H9 (cell line): Measurements from ENCODE around the gene DNAH5. TPM values are rescaled to one million over a fixed set of nuclear protein-coding genes. Genes with fewer than 3 reads are reported as not detected.

Experiments
- DNase-seq: peaks from one replicate; pipeline ENCODE4 v3.0.0-alpha.2; 2017
- H2AFZ ChIP-seq: one replicate; pipeline ENCODE4 v1.6.1; 2013; ENCODE audit warnings: mild to moderate bottlenecking, low read length, control low read depth, moderate library complexity
- H2AK5ac ChIP-seq: 2 replicates; pipeline ENCODE4 v1.6.1; 2013; ENCODE audit warnings: low read length, control low read depth, mixed read lengths; ENCODE audit not compliant: insufficient read length
- H2BK120ac ChIP-seq: one replicate; pipeline ENCODE4 v1.6.1; 2013; ENCODE audit warnings: low read depth, mild to moderate bottlenecking, low read length, control low read depth, inconsistent platforms; ENCODE audit not compliant: poor library complexity, severe bottlenecking
- H2BK12ac ChIP-seq: 2 replicates; pipeline ENCODE4 v1.6.1; 2013; ENCODE audit warnings: low read length, control low read depth, mixed read lengths, low read depth; ENCODE audit not compliant: insufficient read length
- H2BK15ac ChIP-seq: 2 replicates; pipeline ENCODE4 v1.6.1; 2013; ENCODE audit warnings: low read depth, low read length, control low read depth
- H2BK20ac ChIP-seq: one replicate; pipeline ENCODE4 v1.6.1; 2013; ENCODE audit warnings: low read depth, mild to moderate bottlenecking, low read length, control low read depth, inconsistent platforms; ENCODE audit not compliant: poor library complexity, severe bottlenecking
- H2BK5ac ChIP-seq: 2 replicates; pipeline ENCODE4 v1.6.1; 2013; ENCODE audit warnings: low read length, control low read depth, mixed read lengths; ENCODE audit not compliant: insufficient read length
- H3K14ac ChIP-seq: 2 replicates; pipeline ENCODE4 v1.6.1; 2013; ENCODE audit warnings: low read length, control low read depth; ENCODE audit not compliant: insufficient read depth
- H3K18ac ChIP-seq: 2 replicates; pipeline ENCODE4 v1.6.1; 2013; ENCODE audit warnings: low read depth, mild to moderate bottlenecking, mixed read lengths, low read length, control low read depth; ENCODE audit not compliant: insufficient read length
- H3K23ac ChIP-seq: 2 replicates; pipeline ENCODE4 v1.6.1; 2013; ENCODE audit warnings: low read length, control low read depth, mixed read lengths, low read depth; ENCODE audit not compliant: insufficient read length
- H3K23me2 ChIP-seq: 2 replicates; pipeline ENCODE4 v1.6.1; 2013; ENCODE audit warnings: low read depth, mild to moderate bottlenecking, mixed read lengths, low read length, control low read depth; ENCODE audit not compliant: insufficient read length, poor library complexity, severe bottlenecking
- H3K27ac ChIP-seq: 2 replicates; pipeline ENCODE4 v1.5.1; 2013; ENCODE audit warnings: low read length, control low read depth, mixed read lengths, low read depth; ENCODE audit not compliant: insufficient read length
- H3K27me3 ChIP-seq: 2 replicates; pipeline ENCODE4 v1.6.1; 2013; ENCODE audit warnings: low read length, control low read depth, inconsistent platforms; ENCODE audit not compliant: insufficient read depth
- H3K4ac ChIP-seq: 2 replicates; pipeline ENCODE4 v1.6.1; 2013; ENCODE audit warnings: low read depth, mild to moderate bottlenecking, control low read depth, inconsistent platforms, low read length, moderate library complexity
- H3K4me1 ChIP-seq: 2 replicates; pipeline ENCODE4 v1.6.1; 2013; ENCODE audit warnings: low read length, control low read depth, inconsistent platforms; ENCODE audit not compliant: insufficient read depth
- H3K4me2 ChIP-seq: 2 replicates; pipeline ENCODE4 v1.6.1; 2013; ENCODE audit warnings: low read length, control low read depth, mixed read lengths; ENCODE audit not compliant: insufficient read length, insufficient read depth
- H3K56ac ChIP-seq: 2 replicates; pipeline ENCODE4 v1.6.1; 2013; ENCODE audit warnings: low read depth, mild to moderate bottlenecking, mixed read lengths, low read length, control low read depth; ENCODE audit not compliant: insufficient read length
- H3K79me1 ChIP-seq: 2 replicates; pipeline ENCODE4 v1.6.1; 2013; ENCODE audit warnings: low read depth, mild to moderate bottlenecking, moderate library complexity, low read length, control low read depth, inconsistent platforms; ENCODE audit not compliant: insufficient read depth, poor library complexity, severe bottlenecking
- H3K79me2 ChIP-seq: 2 replicates; pipeline ENCODE4 v1.6.1; 2013; ENCODE audit warnings: low read length, control low read depth, inconsistent platforms; ENCODE audit not compliant: insufficient read depth
- H3K9ac ChIP-seq: 2 replicates; pipeline ENCODE4 v1.6.1; 2013; ENCODE audit warnings: low read length, control low read depth, mixed read lengths; ENCODE audit not compliant: insufficient read length; ENCODE audit errors: extremely low read depth
- H3K9me3 ChIP-seq: one replicate; pipeline ENCODE4 v1.6.1; 2013; ENCODE audit warnings: low read depth, low read length, inconsistent platforms; ENCODE audit not compliant: control insufficient read depth
- H3T11ph ChIP-seq: one replicate; pipeline ENCODE4 v1.6.1; 2013; ENCODE audit warnings: mild to moderate bottlenecking, low read length, control low read depth, inconsistent platforms
- H4K20me1 ChIP-seq: one replicate; pipeline ENCODE4 v1.6.1; 2013; ENCODE audit not compliant: control insufficient read depth, insufficient read length, insufficient read depth
- H4K5ac ChIP-seq: 2 replicates; pipeline ENCODE4 v1.6.1; 2013; ENCODE audit warnings: low read depth, mild to moderate bottlenecking, mixed read lengths, low read length, control low read depth; ENCODE audit not compliant: insufficient read length
- H4K8ac ChIP-seq: replicated peaks from 2 replicates; pipeline ENCODE4 v1.6.1; 2013; ENCODE audit warnings: low read length, control low read depth, mixed read lengths, low read depth; ENCODE audit not compliant: insufficient read length
- H4K91ac ChIP-seq: 2 replicates; pipeline ENCODE4 v1.6.1; 2013; ENCODE audit warnings: low read depth, mild to moderate bottlenecking, moderate library complexity, mixed read lengths, low read length, control low read depth; ENCODE audit not compliant: insufficient read length
- H3K27ac Mint-ChIP-seq, 3 experiments: 2 replicates in 2 of 3; 3 replicates in 1 of 3; pipeline ENCODE4 v1.8.0; 2020 to 2021; ENCODE audit warnings: mixed read lengths in 3 of 3, mild to moderate bottlenecking in 1 of 3, moderate library complexity in 1 of 3
- H3K27me3 Mint-ChIP-seq: 2 replicates; pipeline ENCODE4 v1.8.0; 2021; ENCODE audit warnings: low read depth, mild to moderate bottlenecking, moderate library complexity, mixed read lengths
- H3K36me3 Mint-ChIP-seq, 3 experiments: 2 replicates in 2 of 3; 3 replicates in 1 of 3; pipeline ENCODE4 v1.8.0; 2020 to 2021; ENCODE audit warnings: low read depth in 3 of 3, mixed read lengths in 3 of 3; ENCODE audit not compliant: insufficient read depth in 1 of 3
- H3K4me1 Mint-ChIP-seq, 2 experiments: 2 replicates each; pipeline ENCODE4 v1.8.0; 2020; ENCODE audit warnings: mixed read lengths in 2 of 2
- H3K4me3 Mint-ChIP-seq, 2 experiments: 2 replicates in 1 of 2; 3 replicates in 1 of 2; pipeline ENCODE4 v1.8.0; 2020 to 2021; ENCODE audit warnings: mild to moderate bottlenecking in 2 of 2, mixed read lengths in 2 of 2, moderate library complexity in 1 of 2
- H3K9me3 Mint-ChIP-seq, 2 experiments: 2 replicates in 1 of 2; 3 replicates in 1 of 2; pipeline ENCODE4 v1.8.0; 2020; ENCODE audit warnings: mild to moderate bottlenecking in 2 of 2, mixed read lengths in 2 of 2, moderate library complexity in 1 of 2
- CTCF ChIP-seq: fragments of 200-600 bp; sonication (generic); conservative IDR thresholded peaks from 3 replicates; pipeline ENCODE4 v1.8.0; 2021; ENCODE audit warnings: antibody characterized with exemption, mild to moderate bottlenecking
- WGBS: extraction: QIAGEN DNeasy Blood & Tissue Kit; methylation state at CpG from one replicate; pipeline ENCODE4 v1.1.7; 2013; ENCODE audit warnings: missing lambda C conversion rate, low lambda C conversion rate, mixed read lengths; ENCODE audit not compliant: insufficient read length; ENCODE audit errors: extremely low coverage; 5-methylcytosine and 5-hydroxymethylcytosine counted together
- total RNA-seq: library from RNA; stranded (reverse); gene quantifications from 2 replicates; pipeline ENCODE4 v1.2.1, GENCODE V29; 2021

The DNAH5 gene
- total RNA-seq, 1 experiment from 2014 or later, result 0.50 TPM

- H4K91ac ChIP-seq, result no peak overlapping the region
- no peak overlapping the region for H3K56ac ChIP-seq
- H3K4me2 ChIP-seq, result no peak overlapping the region
- no peak overlapping the region for H3K4me3 Mint-ChIP-seq
- no peaks in the 10 kb centered on the region for H3K9me3 Mint-ChIP-seq
- no peak overlapping the region for H2BK20ac ChIP-seq
- H2BK120ac ChIP-seq, result no peak overlapping the region
- H3K9ac ChIP-seq, result no peak overlapping the region
- H3K79me1 ChIP-seq, result no peaks in the 10 kb centered on the region
- no peak overlapping the region for H2BK12ac ChIP-seq
- no peak overlapping the region for H3T11ph ChIP-seq
- no peak overlapping the region for H3K4ac ChIP-seq
- H3K18ac ChIP-seq, result no peak overlapping the region
- H3K14ac ChIP-seq, result no peak overlapping the region
- H3K36me3 Mint-ChIP-seq, result no peaks in the 10 kb centered on the region
- no peaks in the 10 kb centered on the region for H3K4me1 ChIP-seq
- no peak overlapping the region for H2AK5ac ChIP-seq
- peaks cover 8 to 14% of the 10 kb centered on the region in 2 experiments for H3K4me1 Mint-ChIP-seq
- no CpG with 5 or more reads among the region's 5 CpGs for WGBS
- H4K5ac ChIP-seq, result no peak overlapping the region
- no peak for TF ChIP-seq CTCF
- H3K23me2 ChIP-seq, result no peaks in the 10 kb centered on the region
- H2BK5ac ChIP-seq, result no peak overlapping the region
- no peak for DNase-seq
- H3K23ac ChIP-seq, result no peak overlapping the region
- no peak overlapping the region for H2AFZ ChIP-seq
- no peak overlapping the region for H2BK15ac ChIP-seq
- no peaks in the 10 kb centered on the region for H3K79me2 ChIP-seq
- no peaks in the 10 kb centered on the region for H3K9me3 ChIP-seq
- no peaks in the 10 kb centered on the region for H3K27me3 Mint-ChIP-seq
- H3K27ac Mint-ChIP-seq, result no peak overlapping the region
- no peak overlapping the region for H3K27ac ChIP-seq
- H3K27me3 ChIP-seq, result no peaks in the 10 kb centered on the region
- no peaks in the 10 kb centered on the region for H4K20me1 ChIP-seq
- no peak overlapping the region for H4K8ac ChIP-seq
These were observed 27.4 kb downstream of the DNAH5 start for GRCh38 chr5:13917061-13917460.
